Astrocyte of the cerebellum (primary cell): ENCODE results near the gene ATG9A.

Experiments
- DNase-seq: peaks from one replicate; pipeline ENCODE4 v3.0.0-alpha.2; 2011; ENCODE audit warnings: low read depth
- H3K4me3 ChIP-seq: 2 replicates; pipeline ENCODE4 v1.5.1; 2011; ENCODE audit warnings: mild to moderate bottlenecking, low read depth, low read length, moderate library complexity
- CTCF ChIP-seq: IDR thresholded peaks from 2 replicates; pipeline ENCODE4 v1.5.1; 2012; ENCODE audit warnings: low read length, low read depth, moderate library complexity, mild to moderate bottlenecking; ENCODE audit errors: missing control alignments
- in situ Hi-C: cut with HindIII; loops from 2 replicates; pipeline ENCODE4 v1.10.0; 2017; ENCODE audit warnings: low sequenced_read_pairs

Gene ATG9A

GRCh38 chr2:219181531-219181930 lies 47.9 kb downstream of the ATG9A start:
- DNase-seq: no peak
- TF ChIP-seq CTCF: no peak
- in situ Hi-C loops: loop anchor here (5.0 kb wide), 1 partner anchor 46 kb away; the partner anchor contains the start of genes ANKZF1 and ATG9A
- H3K4me3 ChIP-seq: no peak overlapping the region

GRCh38 chr2:219180961-219181360 lies 48.5 kb downstream of the ATG9A start:
- in situ Hi-C loops: loop anchor here (5.0 kb wide), 1 partner anchor 46 kb away; the partner anchor contains the start of genes ANKZF1 and ATG9A
- DNase-seq: no peak
- TF ChIP-seq CTCF: no peak
- no peak overlapping the region for H3K4me3 ChIP-seq

- in situ Hi-C loops: loop anchor here (5.0 kb wide), 1 partner anchor 47 kb away; the partner anchor contains the start of genes ANKZF1 and ATG9A
- H3K4me3 ChIP-seq: no peak overlapping the region
- no peak for DNase-seq
- no peak for TF ChIP-seq CTCF
Observed at GRCh38 chr2:219179601-219180465, 49.6 kb downstream of the ATG9A start.

- TF ChIP-seq CTCF: no peak
- in situ Hi-C loops: no loop called here
- no peak for DNase-seq
- H3K4me3 ChIP-seq: peak overlapping the region; percentile 80
Observed at GRCh38 chr2:219178377-219179175, 50.9 kb downstream of the ATG9A start.

GRCh38 chr2:219177552-219178376 lies 51.7 kb downstream of the ATG9A start, which contains the start of gene RETREG2:
Gene RETREG2 (plus strand): TSS chr2:219178275. CDS start chr2:219178353, 78 bp downstream.
- TF ChIP-seq CTCF: peak; percentile 14
- peak; percentile 59 for DNase-seq
- in situ Hi-C loops: no loop called here

More at GRCh38 chr2:219177552-219178376, 51.7 kb downstream of the ATG9A start, which contains the start of gene RETREG2:
- peak within 1 kb of the TSS; percentile 80 for H3K4me3 ChIP-seq
